ENCODE measurements around the gene MAGT1. TPM values are rescaled to one million over a fixed set of nuclear protein-coding genes. Genes with fewer than 3 reads are reported as not detected.
A peak's percentile ranks its signal among the peaks of the same experiment; 100 is the strongest.

MAGT1 gene
- total RNA-seq, 2 experiments from 2014 or later = 56.3 to 57.6 TPM

DNA sequence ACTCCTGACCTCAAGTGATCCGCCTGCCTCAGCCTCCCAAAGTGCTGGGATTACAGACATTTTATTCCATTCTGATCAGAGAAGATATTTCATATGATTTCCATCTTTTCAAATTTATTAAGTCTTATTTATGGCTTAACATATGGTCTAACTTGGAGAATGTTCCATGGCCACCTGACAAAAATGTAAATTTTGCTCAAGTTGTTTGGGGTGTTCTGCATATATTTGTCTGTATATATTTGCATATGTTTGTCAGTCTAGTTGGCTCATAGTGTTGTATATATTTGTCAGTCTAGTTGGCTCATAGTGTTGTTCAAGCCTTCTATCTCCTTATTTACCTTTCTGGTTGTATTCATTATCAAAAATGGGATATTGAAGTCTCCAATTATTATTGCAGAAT, 93.0 kb downstream of the MAGT1 start:
- ChIA-PET POLR2A (no interaction called here), CTCF (no interaction called here)
- Mint-ChIP-seq H3K36me3 (ENCODE audit: low read depth) (no peaks in the 10 kb centered on the region), H3K4me1 (no peaks in the 10 kb centered on the region), H3K9me3 (peaks cover 2% of the 10 kb centered on the region), H3K4me3 (no peak overlapping the region), H3K27me3 (peaks cover 2% of the 10 kb centered on the region), H3K27ac (no peak overlapping the region)
- no peak for DNase-seq

DNA sequence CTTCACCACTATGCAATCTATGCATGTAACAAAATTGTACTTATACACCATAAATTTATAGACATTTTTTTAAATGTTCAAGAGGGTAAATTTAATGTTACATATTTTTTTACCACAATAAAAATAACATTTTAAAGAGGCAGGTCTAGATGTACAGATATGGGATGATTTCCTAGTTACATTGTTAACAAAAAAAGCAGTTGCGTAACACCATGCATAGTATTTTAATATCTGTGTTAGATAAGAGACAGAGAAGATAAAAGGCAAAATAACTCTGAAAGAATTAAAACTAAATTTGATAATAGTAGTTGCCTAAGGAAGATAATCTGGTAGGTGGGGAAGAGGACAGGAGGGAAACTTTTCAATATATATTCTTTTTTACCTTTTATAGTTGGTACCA, 100.1 kb downstream of the MAGT1 start:
- POLR2A ChIA-PET = no interaction called here
- CTCF ChIA-PET = interaction anchor here (0.7 kb wide), 1 partner anchor 101 kb away, joined by 3 read pairs; no protein-coding TSS in a partner anchor
- no peaks in the 10 kb centered on the region for H3K36me3 Mint-ChIP-seq (ENCODE audit: low read depth)
- no peaks in the 10 kb centered on the region for H3K9me3 Mint-ChIP-seq
- no peaks in the 10 kb centered on the region for H3K4me1 Mint-ChIP-seq
- no peak for DNase-seq
- no peak overlapping the region for H3K27ac Mint-ChIP-seq
- H3K4me3 Mint-ChIP-seq = no peak overlapping the region
- H3K27me3 Mint-ChIP-seq = no peaks in the 10 kb centered on the region

DNA sequence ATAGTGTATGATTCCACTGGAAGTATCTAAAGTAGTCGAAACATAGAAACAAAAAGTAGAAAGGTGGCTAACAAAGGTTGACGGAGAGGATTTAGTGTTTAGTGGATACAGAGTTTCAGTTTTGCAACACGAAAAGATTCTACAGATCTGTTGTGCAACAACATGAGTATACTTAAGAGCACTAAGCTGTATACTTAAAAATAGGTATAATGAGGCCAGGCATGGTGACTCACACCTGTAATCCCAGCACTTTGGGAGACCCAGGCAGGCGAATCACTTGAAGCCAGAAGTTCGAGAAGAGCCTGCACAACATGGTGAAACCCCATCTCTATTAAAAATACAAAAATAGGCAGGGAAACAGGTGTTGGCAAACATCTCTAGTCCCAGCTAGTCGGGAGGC, 101.3 kb downstream of the MAGT1 start:
- no peak overlapping the region for H3K27ac Mint-ChIP-seq
- POLR2A ChIA-PET = no interaction called here
- no peak for DNase-seq
- H3K27me3 Mint-ChIP-seq = no peaks in the 10 kb centered on the region
- no peaks in the 10 kb centered on the region for H3K36me3 Mint-ChIP-seq (ENCODE audit: low read depth)
- H3K4me3 Mint-ChIP-seq = no peak overlapping the region
- CTCF ChIA-PET = no interaction called here
- peaks cover 2% of the 10 kb centered on the region for H3K4me1 Mint-ChIP-seq
- H3K9me3 Mint-ChIP-seq = no peaks in the 10 kb centered on the region

DNA sequence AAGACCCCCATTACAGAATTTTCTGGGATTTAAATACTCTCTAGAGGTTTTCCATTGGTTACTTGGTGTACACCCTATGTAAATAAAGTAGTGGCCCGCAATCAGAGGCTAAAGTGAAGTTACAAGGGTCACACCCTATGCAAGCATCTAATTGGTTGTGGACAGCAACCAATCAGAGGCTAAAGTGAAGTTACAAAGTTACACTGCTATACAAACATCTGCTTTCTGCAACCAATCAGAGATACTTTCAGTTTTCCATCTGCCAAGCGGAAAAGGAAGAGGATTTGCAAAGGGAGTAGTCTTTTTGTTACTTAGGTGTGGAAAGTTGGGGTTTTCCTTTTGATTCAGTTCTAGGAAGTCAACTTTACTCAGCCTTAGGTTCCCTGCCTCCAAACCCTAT, 107.2 kb downstream of the MAGT1 start:
- peak; percentile 26 for DNase-seq
- Mint-ChIP-seq H3K36me3 (ENCODE audit: low read depth) (peaks cover 11% of the 10 kb centered on the region), H3K4me1 (peaks cover 24% of the 10 kb centered on the region), H3K9me3 (no peaks in the 10 kb centered on the region), H3K27me3 (no peaks in the 10 kb centered on the region), H3K4me3 (peak overlapping the region; percentile 68), H3K27ac (peak overlapping the region; percentile 78)
- ChIA-PET CTCF (no interaction called here), POLR2A (interaction anchor here (0.6 to 2.9 kb wide), 4 partner anchors 35 to 112 kb away, joined by 3 to 10 read pairs (median 5); partner anchors contain the start of genes COX7B and MAGT1)

DNA sequence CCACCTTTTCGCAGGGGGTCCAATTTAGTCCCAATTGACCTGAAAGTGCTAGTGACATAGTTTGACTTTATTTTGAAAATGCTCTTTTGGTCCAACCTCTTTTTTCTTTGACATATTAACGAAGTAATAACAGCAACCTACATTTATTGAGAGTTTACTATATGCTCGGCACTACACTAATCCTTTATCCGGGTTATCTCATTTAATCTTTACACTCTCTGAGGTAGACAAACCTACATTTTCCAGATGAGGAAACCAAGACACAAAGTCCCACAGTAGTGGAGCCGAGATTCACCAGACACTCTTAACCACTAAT, 108.9 kb downstream of the MAGT1 start:
- no peak for DNase-seq
- H3K4me3 Mint-ChIP-seq = peak overlapping the region; percentile 100

DNA sequence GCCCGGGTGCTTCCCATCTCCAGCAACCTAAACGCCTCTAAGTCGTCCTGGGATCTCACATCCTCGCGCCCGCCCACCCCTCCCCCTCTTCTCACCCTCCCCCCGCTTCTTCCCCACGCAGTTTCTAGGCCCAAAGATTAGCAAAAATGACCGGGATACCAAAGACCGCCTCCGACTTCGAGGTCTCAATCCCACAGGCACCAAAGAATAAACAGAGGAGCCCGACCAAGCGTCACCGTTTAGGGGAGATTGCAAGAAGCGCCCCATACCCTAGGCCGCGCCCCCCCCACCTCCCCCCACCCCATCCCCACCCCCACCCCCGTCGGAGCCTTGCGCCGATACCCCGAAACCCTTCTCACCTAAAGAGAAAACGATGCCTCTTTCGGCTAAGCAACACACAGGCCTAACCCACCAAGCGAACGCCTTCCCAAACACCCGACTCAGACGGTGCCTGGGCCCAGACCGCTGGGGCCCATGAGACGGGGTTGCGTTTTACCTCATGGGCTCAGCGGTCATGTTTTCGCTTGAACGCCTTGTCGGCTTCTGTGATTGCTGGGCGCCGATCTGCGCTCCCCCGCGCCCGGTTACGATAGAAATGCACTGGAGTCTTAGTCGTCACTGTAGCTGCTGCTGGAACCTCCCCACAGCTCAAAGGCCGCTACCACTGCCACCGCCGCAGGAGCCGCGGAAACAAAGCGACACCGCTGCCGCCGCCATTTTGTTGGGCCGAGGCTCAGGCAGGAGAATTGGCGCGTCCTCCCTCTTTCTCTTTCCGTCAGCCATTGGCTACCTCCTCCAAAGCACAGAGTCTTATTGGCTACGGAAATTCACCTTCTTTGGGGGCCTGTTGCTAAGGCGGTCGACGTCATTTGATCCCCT, 109.5 kb downstream of the MAGT1 start, which contains the start of gene ATRX:
Gene ATRX (minus strand): TSS at position 731 of the 879 bp plus-strand sequence. CDS start 215 bp downstream, at position 516.
- Mint-ChIP-seq H3K9me3 (no peaks in the 10 kb centered on the region), H3K27me3 (no peaks in the 10 kb centered on the region), H3K4me3 (peak within 1 kb of the TSS; percentile 100), H3K27ac (peak within 1 kb of the TSS; percentile 100), H3K4me1 (peaks cover 26% of the 10 kb centered on the region), H3K36me3 (ENCODE audit: low read depth) (peaks cover 17% of the 10 kb centered on the region)
- DNase-seq = peak; percentile 82
- POLR2A ChIA-PET = interaction anchor here (1.3 to 2.9 kb wide), 4 partner anchors 109 to 113 kb away, joined by 4 to 11 read pairs (median 8); partner anchors contain the start of genes COX7B and MAGT1
- CTCF ChIA-PET = no interaction called here

More for the DNA sequence above, 108.9 kb downstream of the MAGT1 start:
- H3K27me3 Mint-ChIP-seq = no peaks in the 10 kb centered on the region
- H3K9me3 Mint-ChIP-seq = no peaks in the 10 kb centered on the region
- ChIA-PET POLR2A (interaction anchor here (2.1 to 2.9 kb wide), 2 partner anchors 109 to 113 kb away, joined by 10 to 11 read pairs; partner anchors contain the start of genes COX7B and MAGT1), CTCF (no interaction called here)
- peak overlapping the region; percentile 100 for H3K27ac Mint-ChIP-seq
- peaks cover 17% of the 10 kb centered on the region for H3K36me3 Mint-ChIP-seq (ENCODE audit: low read depth)
- peaks cover 26% of the 10 kb centered on the region for H3K4me1 Mint-ChIP-seq

DNA sequence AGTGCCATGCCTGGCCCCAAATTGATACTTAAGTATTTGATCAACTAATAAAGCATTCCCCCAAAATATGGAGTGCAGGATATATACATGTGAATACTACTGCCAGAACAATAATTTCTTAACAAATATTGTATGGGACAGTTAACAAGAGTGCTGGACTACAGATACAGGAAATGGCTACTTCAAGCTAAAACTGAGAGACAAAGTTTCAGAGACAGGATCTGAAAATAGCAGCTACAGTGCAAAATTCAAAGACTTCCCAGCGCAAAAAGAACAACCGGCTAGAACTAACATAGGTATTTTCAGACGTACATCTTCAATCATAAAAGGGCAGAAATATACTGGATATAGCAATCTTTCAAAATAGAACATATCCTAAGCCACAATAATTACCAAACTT, 115.5 kb downstream of the MAGT1 start:
- Mint-ChIP-seq H3K4me1 (peaks cover 29% of the 10 kb centered on the region), H3K27ac (no peak overlapping the region), H3K9me3 (no peaks in the 10 kb centered on the region), H3K4me3 (no peak overlapping the region), H3K36me3 (ENCODE audit: low read depth) (peaks cover 26% of the 10 kb centered on the region), H3K27me3 (no peaks in the 10 kb centered on the region)
- POLR2A ChIA-PET = no interaction called here
- no peak for DNase-seq
- CTCF ChIA-PET = interaction anchor here (0.5 kb wide), 1 partner anchor 142 kb away, joined by 3 read pairs; no protein-coding TSS in a partner anchor

DNA sequence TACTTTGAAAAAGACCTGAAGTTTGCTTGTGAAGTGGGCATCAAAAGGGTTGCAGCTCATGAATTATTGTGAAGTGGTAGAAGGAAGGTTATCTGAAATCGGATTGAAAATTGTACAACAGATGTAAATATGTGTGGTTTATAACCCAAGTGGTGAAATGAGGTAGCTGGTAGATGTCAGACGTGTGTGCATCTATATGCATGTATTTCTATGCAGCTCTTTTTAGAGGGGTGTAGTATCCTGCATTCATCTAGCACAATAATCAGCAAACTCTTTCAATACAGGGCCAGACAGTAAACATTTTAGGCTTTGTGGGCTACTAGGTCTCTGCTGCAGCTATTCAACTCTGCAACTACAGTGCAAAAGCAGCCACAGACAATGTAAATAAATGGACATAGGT, 118.6 kb downstream of the MAGT1 start:
- DNase-seq = no peak
- H3K4me3 Mint-ChIP-seq = no peak overlapping the region
- H3K4me1 Mint-ChIP-seq = peaks cover 20% of the 10 kb centered on the region
- ChIA-PET POLR2A (no interaction called here), CTCF (no interaction called here)
- peaks cover 20% of the 10 kb centered on the region for H3K36me3 Mint-ChIP-seq (ENCODE audit: low read depth)
- H3K9me3 Mint-ChIP-seq = no peaks in the 10 kb centered on the region
- H3K27me3 Mint-ChIP-seq = no peaks in the 10 kb centered on the region
- no peak overlapping the region for H3K27ac Mint-ChIP-seq

Other genes with a start within 250 kb of the MAGT1 start
- gene ATRX, start 109.2 kb downstream of the MAGT1 start, total RNA-seq = 10 to 100 TPM; 67.6 to 70.2 TPM
- 100 to 1,000 TPM; 227 to 250 TPM for gene COX7B, start 4.0 kb upstream of the MAGT1 start, total RNA-seq
- 10 to 100 TPM; 12.6 to 13.3 TPM for gene ATP7A, start 15.3 kb upstream of the MAGT1 start, total RNA-seq
- under 1 TPM in 1 of 2 experiments, not detected in 1; 0.43 TPM for gene PGAM4, start 74.2 kb upstream of the MAGT1 start, total RNA-seq
- gene PGK1, start 208.8 kb upstream of the MAGT1 start, total RNA-seq = 1,000 to 10,000 TPM; 1,048 to 1,050 TPM
- 10 to 100 TPM; 18.0 to 18.8 TPM for gene TAF9B, start 244.2 kb upstream of the MAGT1 start, total RNA-seq